Skeletal muscle cell (primary cell): Measurements from ENCODE around the gene NME3.
A peak's percentile ranks its signal among the peaks of the same experiment; 100 is the strongest.

Experiments used
- DNase-seq: peaks from one replicate; pipeline ENCODE4 v3.0.0-alpha.2; 2010; ENCODE audit warnings: low read depth
- H3K4me3 ChIP-seq: 2 replicates; pipeline ENCODE4 v1.5.1; 2011; ENCODE audit warnings: low read depth, mild to moderate bottlenecking, control low read depth, low read length, moderate library complexity

NME3 gene

DNA sequence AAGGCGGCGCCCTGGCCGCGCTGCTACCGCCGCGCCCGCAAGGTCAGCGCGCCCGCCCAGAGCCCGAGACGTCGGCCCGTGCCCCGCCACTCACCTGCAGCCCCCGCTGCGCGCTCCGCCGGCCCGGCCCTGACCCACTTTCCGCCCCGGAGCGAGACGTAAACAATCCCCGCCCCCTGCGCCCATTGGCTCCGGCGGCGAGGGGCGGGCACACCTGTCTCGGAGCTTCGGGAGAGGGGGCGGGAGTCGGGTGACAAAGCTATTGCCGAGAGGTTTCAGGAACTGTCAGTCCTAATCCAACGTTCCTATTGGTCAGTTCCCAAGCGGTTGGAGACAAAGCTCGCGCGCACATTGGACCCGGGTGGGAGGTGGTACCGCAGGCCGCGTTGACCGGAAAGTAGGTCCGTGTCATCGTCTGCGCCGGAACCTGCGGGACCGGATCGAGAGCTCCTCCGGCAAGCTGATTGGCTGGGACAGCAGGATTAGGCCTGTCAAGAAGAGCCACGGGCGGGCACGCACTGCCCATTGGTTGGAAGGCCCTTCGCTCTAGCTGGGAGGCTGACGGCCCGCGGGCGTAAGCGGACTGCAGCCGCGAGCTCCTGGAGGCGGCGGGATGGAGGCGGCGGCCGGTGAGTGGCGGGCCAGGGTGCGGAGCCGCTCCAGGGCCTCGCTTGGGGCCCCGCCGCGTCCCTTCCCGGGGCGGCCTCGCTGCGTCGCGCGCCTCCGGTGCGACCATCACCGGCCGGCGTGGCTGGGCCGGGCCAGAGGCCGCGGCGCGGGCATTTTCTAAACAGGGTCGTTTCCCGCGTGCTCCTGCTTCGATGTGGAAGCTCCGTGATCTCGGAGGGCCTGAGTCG, 11.3 kb upstream of the NME3 start, which contains the start of the genes NUBP2 and SPSB3:
NUBP2 (plus strand) TSS at position 553 of the 857 bp plus-strand sequence; CDS start at position 614, 61 bp downstream.
SPSB3 (minus strand) TSS at position 164 of the 857 bp plus-strand sequence. CDS start 1,088 bp downstream, outside the sequence.
- DNase-seq, result peak; percentile 100
- peak within 1 kb of the TSS; percentile 89 for H3K4me3 ChIP-seq

DNA sequence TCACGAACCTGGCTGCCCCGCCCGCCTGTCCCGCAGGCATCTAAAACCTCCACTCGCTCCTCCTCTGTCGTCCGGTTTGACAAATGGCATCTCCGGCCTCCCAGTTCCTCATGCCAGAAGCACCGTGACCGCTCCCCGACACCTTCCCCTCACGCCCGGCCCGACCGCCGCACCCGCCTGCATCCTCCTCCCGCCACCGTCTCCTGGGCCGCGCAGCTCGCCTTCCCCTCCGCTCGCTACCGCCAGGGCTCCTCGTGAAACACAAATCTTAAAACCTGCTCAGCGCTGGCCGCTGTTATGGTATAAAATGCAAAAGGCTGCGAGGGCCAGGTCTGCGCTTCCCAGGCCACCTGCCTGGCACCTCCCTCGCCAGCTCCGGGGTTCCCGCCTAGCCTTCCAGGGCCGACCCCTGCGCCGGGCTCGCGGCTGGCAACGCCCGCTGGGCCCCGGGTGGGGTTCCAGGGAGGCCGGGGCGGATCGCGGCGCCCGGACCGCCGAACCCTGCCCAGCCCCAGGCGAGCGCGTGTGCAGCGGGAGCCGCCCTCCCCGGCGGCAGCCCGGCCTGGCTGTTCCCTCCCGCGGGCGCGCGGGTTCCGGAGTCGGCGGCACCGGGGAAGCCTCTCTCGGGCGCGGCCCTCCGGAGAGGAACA, 10.5 kb upstream of the NME3 start:
- peak overlapping the region; percentile 81 for H3K4me3 ChIP-seq
- no peak for DNase-seq

DNA sequence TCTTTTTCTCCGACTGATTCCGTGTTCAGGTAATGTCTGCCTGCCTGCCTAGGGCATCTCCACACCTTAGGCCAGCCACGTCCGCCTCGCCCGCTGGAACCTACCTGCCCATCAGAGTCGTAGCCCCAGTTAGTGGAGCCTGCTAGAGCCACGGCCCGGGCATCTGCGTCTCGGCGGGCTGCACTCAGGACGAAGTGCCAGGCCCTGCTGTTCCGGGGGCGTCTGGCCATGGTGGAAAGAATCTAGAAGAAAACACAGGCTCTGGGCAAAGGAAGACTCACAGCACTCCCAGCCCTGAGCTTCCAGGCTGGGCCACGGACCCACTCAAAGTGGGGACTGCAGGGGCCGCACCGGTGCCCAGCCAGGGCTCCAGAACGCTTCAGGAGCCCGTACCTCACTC, 9.9 kb upstream of the NME3 start:
- DNase-seq, result no peak

DNA sequence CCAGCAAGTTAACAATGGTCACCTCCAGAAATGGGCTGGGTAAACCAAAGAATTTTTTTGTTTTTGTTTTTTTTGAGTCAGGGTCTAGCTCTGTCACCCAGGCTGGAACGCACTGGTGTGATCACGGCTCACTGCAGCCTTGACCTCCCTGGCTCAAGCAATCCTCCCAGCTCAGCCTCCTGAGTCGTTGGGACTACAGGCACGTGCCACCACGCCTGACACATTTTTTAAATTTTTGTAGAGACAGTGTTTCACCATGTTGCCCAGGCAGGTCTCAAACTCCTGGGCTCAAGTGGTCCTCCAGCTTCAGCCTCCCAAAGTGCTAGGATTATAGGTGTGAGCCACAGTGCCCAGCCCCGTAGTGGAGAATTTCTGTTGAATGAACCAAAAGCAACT, 9.3 kb upstream of the NME3 start:
- H3K4me3 ChIP-seq, result no peak overlapping the region

More for the DNA sequence above, 9.9 kb upstream of the NME3 start:
- H3K4me3 ChIP-seq, result peak overlapping the region; percentile 81

DNA sequence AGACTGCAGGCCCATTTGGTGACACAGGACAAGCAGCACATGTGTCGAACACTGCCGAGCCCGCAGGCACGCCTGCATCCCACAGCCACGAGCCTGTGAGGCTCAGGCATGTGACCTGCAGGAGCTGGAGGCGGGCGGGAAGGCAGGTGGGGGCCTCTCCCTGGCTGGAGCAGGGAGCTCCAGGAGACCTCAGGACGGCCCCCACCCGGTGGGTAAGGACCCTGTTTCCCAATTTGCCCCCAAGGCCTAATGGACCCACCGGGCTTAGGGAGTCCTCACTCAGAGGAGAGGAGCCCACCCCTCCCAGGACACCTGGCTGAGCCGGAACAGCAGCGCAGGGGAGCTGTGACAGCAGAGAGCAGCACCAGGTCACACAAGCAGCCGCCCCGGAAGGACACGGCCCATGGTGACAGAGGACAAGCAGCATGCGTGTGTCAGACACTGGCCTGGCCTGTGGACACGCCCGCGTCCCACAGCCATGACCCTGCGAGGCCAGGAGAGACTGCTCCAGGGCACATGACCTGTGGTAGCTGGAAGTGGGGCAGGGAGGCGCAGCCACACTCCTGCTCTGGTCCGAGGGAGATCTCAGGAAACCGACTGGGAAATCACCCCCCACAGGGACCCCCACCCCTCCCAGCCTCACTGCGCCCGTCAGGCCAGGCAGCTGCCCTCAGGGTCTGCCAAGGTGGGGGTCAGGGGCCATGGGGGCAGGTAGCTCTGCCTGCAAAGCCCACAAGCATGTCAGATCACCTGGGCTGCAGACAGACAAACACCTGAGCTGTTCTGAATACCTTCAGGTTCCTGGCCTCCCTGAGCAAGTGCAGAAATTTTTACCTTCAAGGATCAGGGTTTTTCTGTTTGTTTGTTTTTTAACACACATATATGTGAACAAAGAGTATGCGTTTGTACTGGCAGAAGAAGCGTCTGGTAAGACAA, 8.7 kb upstream of the NME3 start:
- no peak overlapping the region for H3K4me3 ChIP-seq
- no peak for DNase-seq

More for the DNA sequence above, 9.3 kb upstream of the NME3 start:
- no peak for DNase-seq

DNA sequence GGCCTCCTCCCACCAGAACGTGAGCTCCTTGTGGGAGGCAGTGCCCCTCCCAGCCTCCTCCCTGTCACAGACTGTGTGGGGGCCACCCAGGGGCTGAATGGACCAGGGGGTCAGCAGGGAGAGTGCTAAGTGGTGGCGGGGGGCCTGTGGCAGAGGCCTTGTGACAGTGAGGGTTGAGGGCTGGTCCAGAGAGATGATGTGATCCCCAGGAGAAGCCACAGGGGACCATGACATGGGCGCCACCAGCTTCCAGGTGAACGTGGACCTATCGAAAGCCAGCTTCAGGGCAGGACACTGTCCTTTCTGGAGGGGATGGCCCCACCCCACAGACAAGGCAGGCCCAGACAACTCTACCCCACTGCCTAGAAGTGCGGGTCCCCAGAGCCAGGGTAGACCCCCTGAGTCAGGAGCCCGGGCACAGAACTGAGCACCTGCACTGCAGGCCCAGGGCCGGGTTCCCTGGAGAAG, 7.9 kb upstream of the NME3 start:
- DNase-seq, result no peak
- no peak overlapping the region for H3K4me3 ChIP-seq

DNA sequence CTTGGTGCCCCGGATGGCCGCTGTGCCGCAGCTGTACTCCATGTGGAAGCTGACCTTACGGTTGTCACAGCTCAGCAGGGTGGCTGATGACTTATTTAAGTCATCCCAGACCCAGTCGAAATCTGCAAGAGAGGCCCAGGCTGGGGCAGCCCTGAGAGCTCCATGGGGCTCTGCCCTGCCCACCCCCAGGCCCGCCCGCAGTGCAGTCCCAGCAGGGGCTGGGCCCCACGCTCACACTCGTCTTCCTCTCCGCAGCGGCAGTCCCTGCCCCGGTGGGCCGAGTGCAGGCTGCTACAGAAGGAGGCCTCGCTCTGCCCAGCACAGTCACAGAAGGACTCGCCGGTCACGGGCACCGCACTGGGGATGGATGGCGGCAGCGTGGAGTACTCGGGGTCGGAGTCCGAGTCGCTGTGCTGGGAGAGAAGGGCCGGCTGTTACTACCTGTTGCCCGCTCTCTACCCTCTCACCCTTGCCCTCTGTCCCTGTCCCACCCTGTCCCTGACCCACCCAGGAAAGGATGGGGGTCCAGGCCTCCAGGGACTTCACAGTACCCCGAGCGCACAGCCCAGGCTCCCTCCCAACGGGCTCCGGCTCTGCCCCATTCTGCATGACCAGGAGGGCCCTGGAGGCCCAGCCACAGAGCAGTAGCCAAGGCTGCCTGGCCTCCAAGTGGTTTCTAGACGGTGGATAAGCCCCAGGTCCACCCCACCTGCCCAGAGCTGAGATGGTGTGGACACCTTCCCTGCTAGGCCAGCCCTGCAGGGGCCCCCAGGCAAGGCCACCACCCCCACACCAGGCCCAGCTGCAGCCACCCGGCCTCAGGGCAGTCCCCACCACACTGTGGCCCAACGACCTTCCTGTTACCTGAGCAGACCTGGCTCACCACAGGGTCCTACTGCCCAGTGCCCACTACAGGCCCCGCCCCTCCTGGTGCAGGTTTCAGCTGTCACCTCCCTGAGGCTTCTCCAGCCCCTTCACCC, 7.1 kb upstream of the NME3 start:
- no peak for DNase-seq
- H3K4me3 ChIP-seq, result no peak overlapping the region

DNA sequence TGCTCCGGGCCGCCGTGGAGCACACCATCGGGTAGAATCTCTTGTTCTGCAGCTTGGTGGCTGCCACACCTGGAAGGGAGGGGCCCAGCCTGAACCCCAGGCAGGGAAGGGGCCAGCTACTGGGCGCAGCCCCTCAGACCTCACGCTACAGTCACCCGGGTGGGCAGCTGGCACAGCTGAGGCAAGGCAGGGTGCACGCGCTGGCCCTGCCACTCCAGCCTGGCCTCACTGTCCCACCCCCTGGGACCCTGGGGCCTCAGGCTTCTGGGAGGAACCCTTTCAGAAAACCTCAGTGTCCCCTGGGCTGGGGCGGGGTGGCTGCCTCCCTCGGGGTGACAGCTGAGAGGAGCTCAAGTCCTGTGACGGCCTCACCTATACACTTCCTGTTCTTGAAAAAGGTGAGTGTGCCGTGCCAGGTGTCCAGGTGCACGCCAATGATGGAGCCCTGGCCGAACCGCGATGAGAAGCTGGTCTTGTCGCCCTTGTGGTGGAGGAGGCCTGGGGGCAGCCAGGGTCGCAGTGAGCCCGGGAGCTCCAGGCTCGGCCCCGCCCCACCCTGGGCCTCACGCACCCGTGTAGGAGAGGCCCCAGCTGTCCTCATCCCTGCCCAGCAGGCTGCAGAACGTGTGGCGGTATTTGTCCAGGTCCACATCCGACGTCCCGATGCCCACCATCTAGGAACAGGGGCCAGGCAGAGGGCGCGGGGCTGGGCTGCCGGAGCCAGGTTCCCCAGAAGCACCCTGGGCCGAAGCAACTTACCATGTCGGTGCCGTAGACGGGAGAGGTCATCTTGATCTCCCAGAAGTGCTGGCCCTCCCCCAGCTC, 6.2 kb upstream of the NME3 start:
- no peak for DNase-seq
- H3K4me3 ChIP-seq, result no peak overlapping the region

DNA sequence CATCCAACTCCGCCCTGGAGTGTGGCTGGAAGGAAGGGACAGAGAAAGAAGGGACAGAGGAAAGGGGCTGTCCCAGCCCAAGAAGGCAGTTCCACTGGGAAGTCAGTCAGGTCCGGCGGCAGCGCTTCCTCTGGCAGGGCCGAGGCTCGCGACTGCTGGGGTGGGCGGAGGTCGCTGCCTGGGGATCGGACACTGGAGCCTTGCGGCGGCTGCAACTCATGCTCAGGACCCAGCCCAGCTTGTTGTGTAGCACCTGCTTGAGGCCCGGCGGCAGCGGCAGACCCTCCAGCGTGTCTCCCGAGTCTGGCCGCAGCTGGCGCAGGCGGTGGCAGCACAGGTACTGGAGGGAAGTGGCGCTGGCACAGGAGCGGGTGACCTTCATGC, 5.6 kb upstream of the NME3 start:
- no peak for DNase-seq
- no peak overlapping the region for H3K4me3 ChIP-seq

DNA sequence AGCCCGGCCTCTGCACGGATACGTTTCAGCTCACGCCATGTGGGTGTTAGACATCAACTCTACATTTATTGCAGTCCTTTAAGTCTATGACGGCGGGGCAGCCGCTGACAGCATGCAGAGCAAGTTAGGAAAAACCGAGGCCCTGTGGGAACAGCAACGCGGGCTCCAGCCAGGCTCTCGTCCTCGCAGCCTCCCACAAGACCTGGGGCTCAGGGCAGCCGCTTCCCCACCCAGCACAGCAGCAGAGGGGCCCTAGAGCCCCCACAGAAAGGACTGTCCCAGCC, 5.3 kb upstream of the NME3 start:
- DNase-seq, result no peak
- no peak overlapping the region for H3K4me3 ChIP-seq

DNA sequence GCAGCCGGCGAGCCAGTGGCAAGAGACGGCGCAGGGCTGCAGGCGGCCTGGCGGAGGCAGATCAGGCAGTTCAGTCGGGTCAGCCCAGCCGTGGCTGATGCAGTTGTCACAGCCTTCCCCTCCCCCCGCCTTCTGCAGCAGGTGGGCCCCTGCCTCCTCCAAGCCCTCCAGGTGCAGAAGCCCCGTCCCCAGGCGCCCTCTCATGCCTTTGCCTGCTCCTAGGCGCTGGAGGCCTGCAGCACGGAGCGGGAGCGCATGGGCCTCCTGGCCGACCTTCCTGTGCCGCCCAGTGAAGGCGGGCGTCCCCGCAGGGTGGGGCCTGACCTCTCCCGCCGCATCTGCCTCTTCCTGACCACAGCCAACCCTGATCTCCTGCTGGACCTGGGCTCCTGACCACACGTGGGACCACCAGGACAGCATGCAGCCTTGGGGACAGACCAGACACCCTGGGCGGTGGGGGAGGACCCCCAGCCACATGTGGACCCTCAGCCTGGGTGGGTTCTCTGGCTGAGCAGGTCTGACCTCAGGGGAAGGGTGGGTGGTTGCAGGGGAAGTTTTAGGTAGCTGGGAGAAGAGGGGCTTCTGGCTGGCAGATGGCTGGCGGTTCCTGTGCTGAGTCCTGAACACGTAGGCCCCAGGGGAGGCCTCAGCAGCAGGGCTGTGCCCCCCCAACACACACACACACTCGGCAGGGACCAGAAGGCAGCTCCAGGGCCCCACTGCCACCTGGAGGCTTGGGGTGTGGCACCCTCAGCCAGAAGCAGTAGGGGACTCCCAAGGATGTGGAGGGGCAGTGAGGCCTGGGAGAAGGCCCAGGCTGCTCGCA, 4.7 kb upstream of the NME3 start:
- H3K4me3 ChIP-seq, result no peak overlapping the region
- DNase-seq, result no peak

DNA sequence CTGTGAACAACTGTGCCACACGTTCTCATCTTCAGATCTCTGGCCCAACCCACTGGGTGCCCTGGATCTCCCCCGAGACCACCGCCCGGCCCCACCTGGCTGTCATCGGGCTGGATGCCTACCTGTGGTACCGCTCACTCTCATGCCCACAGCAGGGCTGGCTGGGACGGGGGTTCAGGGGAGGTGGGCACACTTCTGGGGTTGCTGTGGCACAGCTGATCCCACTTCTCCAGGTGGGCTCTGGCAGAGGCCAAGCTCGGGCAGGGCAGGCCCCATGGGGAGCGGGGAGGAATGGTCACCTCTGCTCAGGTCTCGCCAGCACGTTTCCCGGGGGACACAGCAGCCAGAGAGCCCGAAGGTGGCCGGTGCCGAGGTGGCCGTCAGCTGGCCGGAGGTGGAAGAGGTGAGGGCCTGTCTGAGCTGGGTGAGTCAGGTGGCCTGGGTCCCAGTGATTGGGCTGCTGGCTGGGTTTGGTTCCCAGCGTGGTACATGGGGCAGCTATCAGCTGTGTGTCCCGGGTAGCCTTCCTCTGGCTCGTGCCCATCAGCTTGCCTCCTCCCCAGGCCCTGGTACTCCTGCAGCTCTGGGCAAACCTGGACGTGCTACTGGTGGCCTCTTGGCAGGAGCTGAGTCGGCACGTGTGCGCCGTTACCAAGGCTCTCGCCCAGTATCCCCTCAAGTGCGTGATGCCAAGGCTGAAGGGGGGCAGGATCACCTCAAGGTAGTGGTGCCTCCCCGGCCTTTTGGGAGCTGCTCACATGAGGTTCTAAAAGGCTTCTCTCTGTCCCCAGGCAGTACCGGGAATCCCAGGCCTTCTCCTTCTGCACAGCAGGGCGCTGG, 3.9 kb upstream of the NME3 start:
- H3K4me3 ChIP-seq, result no peak overlapping the region

DNA sequence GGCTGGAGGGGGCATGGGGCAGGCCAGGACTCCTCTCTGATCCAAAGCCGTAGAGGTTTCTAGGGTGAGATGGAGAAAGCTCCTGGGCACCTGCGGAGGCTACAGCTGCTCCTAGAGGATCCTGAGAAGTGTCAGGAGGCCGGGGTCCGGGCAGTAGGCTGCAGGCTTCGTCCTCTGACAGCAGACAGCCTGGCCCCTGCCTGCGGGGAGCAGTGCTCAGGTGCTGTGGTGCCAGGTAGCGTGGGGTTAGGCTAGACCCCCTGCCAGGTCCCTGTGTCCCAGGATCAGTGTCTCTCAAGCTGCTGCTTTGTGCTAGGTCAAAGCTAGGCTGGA, 3.1 kb upstream of the NME3 start:
- peak overlapping the region; percentile 78 for H3K4me3 ChIP-seq
- no peak for DNase-seq

More for the DNA sequence above, 3.9 kb upstream of the NME3 start:
- no peak for DNase-seq

DNA sequence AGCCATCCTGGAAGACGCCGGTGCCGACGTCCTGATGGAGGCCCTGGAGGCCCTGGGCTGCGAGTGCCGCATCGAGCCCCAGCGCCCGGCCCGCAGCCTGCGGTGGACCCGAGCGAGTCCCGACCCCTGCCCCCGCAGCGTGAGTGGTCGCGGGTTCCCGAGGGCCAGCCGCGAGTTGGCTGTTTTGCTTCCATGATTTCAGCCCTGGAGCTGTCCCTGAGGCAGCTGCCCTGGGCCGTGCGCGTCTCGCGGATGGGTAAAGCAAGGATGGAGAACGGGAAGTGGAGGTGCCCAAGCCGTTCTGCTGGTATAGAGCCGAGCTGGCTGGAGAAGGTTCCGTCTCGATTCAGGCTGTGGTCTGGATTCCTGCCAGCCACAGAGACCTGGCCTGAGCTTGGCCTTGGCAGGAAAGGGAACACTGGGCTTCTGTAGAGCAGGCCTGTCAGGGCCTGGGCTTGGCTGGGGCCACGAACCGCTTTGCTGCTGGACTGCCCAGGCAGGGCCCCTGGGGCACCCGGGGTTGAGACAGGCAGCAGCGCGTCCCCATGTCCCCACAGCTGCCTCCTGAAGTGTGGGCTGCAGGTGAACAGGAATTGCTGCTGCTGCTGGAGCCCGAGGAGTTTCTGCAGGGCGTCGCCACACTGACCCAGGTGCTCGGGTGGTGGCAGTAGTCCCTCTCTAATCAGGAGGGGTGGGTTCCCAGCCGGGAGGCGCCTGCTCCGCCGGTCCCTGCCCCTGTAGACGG, 2.5 kb upstream of the NME3 start:
- DNase-seq, result no peak
- H3K4me3 ChIP-seq, result peak overlapping the region; percentile 78

DNA sequence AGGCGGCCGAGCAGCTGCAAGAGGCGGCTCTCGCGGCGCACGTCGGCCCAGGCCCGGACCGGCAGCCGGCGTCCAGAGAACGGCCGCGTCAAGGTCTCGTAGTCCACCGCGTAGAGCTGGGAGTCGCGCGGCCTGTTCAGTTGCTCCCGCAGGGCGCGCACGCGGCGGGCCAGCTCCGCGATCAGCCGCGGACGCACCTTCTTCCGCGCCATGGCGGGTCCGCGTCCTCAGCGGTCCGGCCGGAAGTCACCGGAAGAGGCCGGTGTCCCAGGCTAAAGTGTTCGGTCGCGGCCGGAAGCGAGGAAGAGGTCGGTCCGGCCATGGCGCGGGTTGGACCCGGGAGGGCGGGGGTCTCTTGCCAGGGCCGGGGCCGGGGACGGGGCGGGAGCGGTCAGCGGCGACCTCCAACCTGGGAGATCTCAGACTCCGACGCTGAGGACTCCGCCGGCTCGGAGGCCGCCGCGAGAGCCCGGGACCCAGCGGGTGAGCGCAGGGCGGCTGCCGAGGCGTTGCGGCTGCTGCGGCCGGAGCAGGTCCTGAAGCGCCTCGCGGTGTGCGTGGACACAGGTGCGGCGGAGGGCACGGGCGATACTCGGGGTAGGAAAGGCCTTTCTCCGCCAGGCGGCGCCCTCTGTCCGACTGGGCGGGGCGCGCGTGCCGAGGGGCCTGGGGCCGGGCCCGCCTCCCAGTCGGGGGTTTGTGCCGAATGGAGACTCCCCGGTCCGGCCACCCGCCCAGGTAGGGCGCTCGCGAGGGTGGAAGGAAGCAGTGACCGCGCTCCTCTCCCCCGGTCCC, 1.8 kb upstream of the NME3 start, which contains the start of gene MRPS34:
MRPS34 (minus strand) TSS at position 227 of the 795 bp plus-strand sequence; CDS start at position 212, 15 bp downstream.
- peak within 1 kb of the TSS; percentile 78 for H3K4me3 ChIP-seq
- peak; percentile 53 for DNase-seq
